Right kidney (tissue), 1 donor: ENCODE data around the gene TMEM72.
A peak's percentile ranks its signal among the peaks of the same experiment; 100 is the strongest.

Experiments used
- DNase-seq: peaks from one replicate; pipeline ENCODE4 v3.0.0-alpha.2; 2016

The TMEM72 gene

DNA sequence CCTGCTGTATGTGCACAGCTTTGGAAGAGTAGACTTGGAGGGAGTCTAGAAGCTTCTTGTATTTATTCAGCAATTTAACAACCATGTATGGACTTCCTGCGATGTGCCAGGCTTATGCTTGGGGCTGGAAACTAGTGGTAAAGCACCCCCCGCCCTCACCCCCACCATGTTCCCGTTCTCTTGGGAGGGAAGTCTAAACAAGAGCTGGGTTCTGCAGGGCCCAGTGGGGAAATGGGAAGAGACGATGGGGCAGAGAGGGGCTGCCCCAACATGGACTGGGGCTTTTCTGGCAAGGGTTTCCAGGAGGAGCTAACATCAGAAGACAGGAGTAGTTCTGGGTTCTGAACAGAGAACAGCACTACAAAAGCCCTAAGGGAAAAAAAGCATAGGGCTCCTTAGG, 56.5 kb downstream of the TMEM72 start:
- no peak for DNase-seq

DNA sequence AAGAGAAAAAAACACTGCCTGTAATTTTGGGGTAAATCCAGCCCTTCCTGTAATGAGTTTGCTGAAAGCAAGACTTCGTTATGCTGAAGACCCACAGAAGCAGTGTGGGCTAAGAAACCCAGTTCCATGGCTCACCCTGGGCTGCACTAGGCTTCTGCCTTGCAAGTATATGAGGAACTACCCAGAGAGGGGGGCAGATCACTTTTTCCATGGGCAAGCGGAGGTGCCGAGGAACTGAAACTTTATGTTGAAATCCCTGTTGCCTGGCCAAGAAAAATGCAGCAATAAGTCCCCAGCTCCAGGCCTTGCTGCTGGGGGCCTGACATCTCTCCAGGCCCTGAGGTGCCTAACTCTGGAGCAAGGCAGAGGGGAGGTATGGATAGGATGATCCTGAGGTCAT, 57.0 kb downstream of the TMEM72 start:
- no peak for DNase-seq

DNA sequence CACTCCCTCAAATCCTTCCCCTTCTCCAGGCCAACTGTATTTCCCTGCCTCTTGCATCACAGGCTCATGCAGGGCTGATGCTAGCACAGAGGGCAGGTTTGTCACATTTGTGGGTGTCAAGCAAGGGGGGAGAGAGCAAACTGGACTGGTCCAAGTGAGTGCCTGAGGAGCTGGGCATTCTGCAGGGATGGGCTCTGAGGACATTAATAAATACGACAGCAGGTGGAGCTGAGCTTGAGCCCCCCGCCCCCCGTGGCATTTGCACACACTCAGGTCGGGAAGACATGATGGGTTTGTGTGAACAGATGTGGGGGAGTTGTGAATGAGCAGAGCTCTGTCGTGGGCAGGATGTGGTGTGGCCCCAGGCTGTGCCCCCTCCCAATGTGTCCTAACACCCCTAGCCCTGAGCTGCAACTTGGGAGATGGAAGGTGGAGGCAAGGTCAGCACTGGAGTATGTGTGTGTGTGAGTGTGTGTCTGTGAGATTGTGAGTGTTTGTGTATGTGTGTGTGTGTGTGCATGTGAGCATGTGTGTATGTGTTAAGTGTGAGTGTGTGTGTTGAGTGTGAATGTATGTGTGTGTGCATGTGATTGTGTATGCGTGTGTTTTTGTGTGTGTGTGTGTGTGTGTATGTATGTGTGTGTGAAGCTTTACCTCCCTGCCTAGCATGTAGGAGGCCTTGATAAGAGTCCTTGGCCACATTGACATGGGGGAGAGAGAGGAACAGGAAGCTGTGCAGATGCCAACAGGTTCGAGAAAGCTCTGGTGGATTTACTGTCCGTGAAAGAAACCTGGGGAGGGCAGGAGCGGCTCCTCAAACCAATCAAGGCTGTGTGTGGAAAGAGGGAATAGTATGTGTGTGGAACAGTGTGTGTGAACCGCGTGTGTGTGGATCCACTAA, 57.6 kb downstream of the TMEM72 start:
- no peak for DNase-seq

DNA sequence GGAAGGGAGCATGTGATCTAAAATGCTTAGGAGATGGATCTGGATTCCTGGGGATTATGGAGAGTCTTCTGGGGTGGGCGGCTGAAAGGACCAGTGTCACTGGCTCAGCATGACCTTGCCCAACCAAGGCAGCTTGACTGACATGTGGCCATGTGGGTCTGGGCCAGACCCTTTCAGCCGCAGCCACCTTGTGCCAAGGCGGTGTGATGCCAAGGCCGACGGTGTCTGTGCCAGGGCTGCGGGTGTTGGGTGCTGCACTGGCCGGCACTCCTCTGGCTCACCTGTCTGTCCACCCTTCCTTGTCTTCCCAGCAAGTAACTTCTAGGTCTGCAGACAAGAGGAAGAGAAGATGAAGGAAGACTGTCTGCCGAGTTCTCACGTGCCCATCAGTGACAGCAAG, 58.7 kb downstream of the TMEM72 start:
- no peak for DNase-seq

DNA sequence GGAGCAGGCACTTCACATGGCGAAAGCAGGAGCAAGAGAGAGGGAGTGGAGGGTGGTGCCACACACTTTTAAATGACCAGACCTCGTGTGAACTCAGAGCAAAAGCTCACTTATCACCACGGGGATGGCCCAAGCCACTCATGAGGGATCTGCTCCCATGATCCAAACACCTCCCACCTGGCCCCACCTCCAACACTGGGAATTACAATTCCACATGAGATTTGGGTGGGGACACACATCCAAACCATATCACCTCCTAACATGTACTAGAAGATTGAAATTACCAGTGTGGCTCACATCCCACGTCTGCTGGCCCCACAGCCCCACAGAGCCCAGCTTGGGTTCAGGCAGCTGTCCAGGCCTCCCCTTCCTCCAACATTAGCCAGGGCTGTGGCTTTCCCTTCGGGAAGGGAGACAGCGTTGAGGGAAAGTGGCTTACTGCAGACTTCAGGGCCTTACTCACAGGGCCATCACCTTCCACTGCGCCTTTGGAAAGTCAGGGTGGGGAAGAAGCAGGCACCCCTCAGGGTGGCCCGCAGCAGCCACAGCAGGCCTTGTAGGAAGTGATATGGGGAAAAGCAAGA, 59.8 kb downstream of the TMEM72 start:
- no peak for DNase-seq

DNA sequence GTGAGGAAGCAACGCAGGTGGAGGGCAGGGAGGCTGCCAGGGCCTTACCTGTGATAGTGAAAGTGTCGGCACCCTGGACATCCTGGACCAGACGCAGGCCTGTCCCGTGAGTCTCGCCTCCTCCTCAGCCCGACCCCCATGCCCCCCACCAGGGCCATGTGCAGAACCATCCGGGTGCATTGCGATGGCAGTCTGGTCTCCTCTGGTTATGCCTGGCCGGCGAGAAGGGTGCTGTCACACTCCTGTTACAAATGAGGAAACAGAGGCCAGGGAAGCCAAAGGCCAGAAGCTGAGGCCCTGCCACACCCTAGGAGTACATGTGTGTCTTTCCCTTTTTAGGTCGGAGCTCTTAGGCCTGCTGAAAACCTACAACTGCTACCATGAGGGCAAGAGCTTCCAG, 60.3 kb downstream of the TMEM72 start:
- no peak for DNase-seq

DNA sequence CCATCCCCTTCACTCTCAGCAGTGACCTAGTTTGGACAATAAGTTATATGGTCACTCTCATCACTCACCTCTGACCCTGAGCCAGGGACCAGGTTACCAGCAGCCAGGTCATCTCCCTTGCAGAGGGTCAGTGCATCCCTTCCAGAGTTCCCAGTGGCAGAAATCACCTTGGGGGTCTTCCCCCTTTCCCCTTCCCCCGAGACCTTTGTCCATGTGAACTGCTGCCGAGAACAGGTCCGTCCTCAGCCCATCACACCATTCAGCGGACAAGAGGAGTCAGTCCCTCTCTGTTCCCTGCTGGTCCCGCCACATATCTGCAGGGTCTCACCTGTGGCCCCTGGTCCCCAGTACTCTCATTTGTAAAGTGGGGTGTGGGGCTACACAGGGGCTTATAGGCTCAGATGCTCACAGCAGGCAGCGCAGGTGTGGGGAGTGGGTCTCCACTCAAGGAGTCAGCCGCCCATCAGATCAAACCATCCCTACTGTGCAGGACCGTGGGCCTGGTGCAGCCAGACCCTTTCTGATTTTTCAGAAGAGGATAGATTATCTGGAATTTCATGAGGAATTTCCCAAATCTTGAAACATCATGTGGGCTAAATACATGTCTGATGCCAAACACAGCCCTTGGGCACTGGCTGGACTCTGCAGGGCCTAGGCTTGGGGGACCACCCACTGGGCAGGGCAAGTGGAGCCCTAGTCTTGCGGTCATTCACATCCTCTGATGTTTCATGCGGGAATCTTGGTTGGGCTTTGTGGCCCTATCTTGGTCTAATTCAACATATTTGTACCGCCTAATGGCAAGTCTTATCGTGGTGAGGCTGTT, 61.0 kb downstream of the TMEM72 start:
- no peak for DNase-seq

DNA sequence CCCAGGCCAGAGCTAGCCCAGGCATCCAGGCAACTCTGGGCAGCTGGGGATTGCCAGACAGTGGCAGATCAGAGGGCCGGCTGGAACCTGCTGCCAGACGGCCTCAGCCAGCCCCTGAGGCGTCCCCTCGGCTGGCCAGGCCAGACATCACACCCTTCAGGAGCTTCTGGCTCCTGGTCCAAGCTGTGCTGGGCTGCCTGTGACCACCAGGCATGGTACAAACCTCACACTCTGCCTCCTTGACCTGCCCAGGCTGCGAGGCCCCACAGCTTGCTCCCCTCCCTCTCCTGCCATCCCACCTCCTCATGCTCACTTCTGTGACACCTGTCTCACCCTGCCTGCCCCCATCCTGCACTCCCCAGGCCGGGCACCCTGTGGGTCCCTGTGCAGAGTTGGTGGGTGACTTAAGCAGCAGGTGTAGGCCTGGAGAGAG, 61.8 kb downstream of the TMEM72 start:
- no peak for DNase-seq

DNA sequence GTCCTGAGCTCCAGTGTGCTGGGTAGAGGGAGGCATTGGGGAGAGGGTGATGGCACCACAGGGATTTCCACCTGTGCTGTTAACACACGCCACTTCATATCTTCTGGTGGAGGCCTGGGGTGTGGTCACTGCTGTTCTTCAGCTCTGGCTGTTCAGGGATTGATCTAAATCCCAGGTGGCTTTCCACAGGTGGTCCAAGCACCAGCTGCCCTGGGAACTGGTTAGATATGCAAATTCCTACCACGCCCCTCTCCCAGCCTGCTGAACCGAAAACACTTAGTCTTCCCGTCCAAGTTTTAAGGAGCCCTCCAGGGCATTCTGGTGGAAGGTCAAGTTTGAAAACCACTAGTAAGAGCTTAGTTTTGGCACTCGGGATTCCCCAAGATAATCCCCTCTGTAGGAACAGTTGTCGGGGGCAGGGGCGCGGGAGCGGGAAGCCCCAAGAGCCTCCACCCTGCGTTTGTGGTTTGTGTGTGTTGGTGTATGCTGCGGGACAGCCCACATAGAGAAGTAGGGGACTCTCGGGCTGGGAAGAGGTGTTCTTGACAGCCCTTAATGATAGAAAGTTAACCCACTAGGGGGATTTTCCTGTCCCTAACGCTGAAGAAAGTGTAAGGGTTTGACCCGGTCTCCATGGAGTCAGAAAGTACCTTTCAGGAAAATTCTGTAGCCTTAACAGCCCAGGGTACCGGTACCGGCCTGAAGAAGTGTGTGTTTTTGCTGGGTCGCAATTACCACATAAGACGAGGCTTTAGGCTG, 62.4 kb downstream of the TMEM72 start:
- peak; percentile 17 for DNase-seq

DNA sequence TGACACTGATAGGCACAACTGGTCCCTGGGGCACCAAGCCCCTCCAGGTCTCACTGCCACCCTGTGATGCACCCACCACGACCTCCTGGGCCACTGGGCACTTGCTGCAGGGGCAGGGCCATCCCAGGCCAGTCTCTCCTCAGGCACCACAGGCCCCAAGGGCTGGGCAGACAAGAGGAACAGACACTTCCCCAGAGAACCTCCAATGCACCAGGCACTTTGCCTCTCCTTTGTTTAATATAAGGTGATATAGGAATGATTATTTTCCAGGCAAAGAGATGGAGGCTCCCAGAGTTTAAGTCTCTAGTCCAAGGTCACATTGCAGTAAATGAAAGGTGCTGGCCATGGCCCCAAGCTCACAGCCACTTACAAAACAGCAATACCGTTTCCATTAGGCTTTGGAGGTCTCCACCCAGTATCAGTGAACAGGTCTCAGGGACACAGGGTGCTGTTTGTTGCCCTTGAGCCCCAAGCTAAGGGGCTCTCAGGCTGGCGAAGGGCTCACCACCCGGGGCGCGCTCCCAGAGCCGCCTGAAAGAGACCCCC, 63.0 kb downstream of the TMEM72 start:
- DNase-seq = peak; percentile 10

DNA sequence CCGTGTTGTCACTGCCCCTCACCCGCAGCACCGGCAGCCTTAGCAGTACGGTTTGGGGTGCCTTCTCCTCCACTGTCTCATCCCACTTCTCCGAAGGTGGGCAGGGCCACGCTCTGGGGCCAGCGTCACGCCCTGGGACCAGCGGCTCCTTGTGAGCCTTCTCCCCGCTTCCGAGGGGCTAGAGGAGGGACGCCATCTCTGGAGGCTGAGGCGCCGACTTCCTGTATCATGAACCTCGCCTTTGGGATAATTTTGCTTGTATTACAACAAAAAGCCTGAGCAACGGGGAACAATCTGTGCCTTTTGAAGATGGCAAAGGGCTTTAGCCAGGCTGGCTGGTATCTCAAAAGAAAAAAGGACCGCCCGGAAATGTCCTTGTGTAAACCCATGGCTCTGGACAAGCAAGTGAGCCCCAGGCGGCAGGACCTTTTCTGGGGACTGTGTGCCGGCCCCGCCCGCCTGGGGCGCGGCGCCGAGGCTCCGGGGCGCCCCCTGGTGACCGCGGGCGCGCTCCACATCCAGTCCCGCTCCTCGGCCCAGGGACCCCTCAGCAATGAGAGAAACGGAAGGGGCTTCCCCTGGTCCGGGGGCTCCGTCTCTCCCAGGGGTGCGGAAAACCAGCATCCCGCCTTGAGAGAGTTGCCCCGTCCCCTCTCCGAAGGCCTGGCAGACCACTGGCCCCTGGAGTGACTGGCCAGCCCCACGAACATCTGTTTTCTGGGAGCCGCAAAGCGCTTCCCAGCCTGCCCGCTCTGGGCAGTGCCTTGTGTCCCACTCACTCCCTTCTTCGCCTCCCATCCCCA, 63.7 kb downstream of the TMEM72 start:
- DNase-seq = peak; percentile 89

DNA sequence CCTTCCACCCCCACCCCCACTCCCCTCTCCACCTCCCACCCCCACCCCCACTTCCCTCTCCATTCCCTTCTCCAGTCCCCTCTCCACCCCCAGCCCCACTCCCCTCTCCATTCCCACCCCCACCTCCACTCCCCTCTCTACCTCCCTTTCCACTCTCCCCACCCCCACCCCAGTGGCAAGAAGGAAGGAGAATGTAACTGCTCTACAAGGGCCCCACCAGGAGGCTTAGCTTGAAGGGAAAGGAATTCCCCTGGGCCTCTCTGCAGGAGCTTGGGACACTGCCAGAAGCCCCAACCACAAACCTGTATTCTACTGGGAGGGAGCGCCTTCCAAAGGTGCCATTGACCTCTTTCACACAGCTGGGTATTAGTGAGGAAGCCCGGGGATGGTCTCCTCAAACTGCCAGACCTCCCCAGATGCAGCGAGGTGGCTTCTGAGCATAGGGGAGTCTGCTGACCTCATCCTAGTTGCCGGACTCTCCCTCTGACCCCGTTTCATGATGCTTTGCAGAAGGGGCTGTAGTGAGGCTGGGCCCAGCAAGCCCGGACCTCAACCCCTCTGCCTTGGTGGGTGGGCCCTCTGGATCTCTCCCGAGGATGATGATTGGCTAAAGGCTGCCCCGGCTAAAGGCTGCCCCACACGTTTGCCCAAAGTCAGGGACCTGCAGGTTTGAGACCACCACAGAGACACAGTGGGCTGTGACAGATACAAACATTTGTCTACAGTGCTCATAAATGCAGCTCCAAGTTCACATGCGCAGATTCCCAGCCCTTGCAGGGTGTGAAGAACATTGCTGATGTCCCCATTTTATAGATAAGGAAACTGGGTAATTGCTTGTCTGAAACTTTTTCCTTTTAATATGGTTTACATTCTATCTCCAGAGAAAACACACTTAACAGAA, 64.5 kb downstream of the TMEM72 start:
- DNase-seq = peak; percentile 61

DNA sequence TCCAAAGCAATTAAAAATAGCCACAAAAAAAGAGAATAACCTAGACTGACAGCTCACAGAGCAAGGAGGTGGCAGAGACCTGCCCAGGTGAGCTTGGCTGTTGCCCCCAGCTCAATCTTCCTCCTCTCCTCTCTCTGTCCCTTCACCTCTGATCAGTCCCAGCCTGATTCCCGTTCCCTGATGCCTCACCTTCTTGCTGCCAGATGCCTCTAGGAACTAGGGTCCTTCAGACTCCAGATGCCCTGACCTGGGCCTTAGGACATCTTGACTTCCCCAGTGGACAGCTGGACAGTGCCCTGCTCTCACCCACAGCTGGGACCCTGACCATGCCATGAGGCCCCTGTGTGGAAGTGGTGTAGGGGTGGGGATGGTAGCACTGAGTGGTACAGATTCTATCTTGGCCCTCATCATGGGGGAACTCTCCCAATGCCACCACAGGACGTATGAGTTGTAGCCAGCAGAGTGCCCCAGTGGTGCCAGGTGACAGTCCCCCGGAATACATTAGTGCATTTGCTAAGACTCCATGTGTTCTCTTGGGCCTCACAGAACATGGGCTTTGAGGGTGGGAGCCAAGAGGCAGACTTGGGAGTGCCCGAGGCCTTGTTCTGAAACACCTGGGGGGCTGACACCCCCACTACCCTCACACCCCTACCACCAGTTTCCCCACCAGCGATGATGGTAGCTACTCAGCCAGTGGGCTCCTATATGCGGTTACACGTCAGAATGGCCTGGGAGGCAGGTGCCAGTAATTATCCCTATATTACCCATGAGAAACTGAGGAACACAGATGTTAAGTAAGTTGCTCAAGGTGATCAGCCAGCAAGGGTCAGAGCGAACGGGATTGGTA, 65.4 kb downstream of the TMEM72 start:
- no peak for DNase-seq

DNA sequence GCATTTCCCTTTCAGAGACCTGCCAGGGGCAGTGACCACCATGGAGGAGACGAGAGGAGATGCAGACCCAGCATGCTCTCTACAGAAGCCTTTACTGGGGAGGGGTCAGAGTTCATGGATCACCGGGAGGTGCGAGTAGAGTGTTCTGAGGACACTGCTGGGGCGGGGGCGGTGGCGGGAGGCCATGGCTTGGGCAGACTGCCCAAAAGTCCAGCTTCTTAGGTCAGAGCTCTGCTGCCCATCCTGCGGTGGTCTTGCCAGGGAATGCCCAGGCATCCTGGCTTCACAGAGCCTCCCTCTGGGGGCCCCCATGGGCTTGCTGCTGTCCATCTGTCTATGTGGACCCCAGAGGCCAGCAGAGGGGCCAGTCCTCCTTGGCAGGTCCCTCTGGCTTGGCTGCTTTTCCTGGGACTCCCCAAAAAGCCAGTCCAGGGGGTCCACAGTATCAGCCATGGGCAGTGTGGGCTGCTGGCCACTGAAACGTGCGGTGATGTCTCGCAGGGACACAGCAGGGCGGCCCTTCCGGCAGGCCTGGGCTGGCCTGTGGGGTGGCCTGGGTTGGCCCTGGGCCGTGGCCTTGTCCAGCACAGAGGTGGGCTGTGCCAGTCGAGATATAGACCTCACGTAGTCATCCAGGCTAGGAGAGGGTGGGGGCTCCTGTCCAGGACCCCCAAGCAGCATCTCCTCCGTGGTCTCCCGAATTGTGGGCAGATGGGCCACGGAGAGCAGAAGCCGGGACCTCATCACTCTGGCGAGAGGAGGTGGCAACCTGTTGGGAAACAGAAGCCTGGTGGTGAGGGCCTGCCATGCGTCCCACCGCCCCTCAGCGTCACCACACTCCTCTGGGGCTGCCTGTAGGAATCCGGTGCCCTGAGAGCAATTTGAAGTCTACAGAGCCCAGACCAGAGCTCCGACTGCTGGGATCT, 66.4 kb downstream of the TMEM72 start:
- peak; percentile 7 for DNase-seq

DNA sequence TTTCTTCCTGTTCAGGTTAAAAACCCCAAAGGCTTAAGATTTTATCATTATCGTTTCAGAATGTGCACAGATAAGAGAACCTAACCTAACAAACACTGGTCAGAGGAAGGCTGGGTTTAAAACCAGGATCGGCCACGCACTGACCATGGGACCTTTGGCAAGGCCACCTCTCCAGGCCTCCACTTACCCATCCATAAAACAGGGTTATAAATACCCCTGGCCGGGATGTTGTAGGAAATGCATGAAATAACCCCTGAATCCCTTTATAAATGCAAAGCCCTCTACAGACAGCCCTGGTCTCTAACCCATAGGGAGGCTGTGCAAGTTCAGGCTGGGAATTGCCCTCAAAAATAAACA, 67.1 kb downstream of the TMEM72 start:
- DNase-seq = no peak

DNA sequence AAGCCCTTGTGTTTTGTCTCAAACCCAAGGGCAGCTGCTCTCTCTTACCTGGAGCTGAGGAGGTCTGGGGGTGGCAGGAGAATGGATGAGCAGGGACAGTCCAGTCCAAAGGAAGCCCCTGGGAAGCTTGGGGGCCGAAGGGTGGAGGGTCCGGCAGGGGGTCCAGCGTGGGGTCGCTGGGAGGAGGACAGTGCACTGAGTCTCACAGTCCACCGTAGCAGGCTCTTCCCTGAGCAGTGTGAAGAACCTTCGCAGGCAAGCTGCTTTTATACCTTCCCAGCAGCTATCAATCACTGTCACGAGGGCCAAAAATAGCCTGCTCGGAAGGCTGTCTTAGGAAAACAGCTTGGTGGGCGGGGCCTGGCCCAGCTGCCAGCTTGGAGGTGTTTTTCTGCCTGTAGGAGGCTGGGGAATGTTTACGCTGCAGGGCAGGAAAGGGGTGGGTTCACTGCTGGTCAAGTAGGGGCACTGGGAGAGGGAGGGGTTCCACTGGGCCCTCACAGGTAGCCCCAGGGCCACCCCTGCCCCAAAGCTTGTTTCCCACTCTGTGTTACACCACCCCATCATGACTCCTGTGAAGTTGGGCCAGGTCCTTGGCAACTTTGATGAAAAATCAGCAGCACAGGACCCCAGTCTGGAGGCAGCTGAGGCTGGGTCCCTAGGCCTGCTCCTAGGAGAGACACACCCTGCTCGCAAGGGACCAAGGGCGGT, 67.6 kb downstream of the TMEM72 start, which contains the start of gene DEPP1:
DEPP1 (minus strand) TSS at position 240 of the 711 bp plus-strand sequence. CDS start 779 bp downstream, outside the sequence.
- DNase-seq = peak; percentile 78
